Superior temporal gyrus (tissue), 1 donor: ENCODE results near the gene CLEC6A.
"Not testable (repeated sequence)": the region's sequence is repeated elsewhere in the genome, so short reads cannot be mapped to it uniquely, and the experiment has no call there.

Experiments
- DNase-seq: peaks from one replicate; pipeline ENCODE4 v3.0.0-alpha.2; 2016; ENCODE audit errors: extremely low spot score

Gene CLEC6A

DNA sequence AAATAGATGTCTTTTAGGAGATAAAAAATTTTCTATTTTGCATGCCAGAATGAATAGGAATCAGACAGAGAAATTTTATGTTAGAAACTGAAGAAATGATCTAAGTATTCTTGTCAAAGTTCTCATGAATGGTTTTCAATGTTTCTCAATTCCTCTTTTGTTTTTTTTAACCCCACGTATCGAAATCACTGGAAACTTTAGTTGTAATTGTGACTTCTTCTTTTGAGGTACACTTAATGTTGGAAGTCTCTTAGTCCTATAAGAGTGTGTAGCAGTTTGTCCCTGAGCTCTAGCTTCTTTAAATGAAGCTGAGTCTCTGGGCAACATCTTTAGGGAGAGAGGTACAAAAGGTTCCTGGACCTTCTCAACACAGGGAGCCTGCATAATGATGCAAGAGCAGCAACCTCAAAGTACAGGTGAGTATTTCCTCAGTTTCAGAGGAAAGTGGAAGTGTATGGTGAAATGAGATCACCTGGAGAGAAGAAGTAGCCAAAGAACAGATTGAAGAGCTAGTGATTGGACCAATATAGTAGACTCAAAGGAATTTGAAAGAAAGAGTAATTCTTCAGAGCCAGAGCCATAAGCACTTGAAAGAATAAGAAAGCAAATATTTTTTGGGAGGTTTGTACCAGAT lies at the start of gene CLEC6A:
CLEC6A (plus strand) TSS at position 236 of the 634 bp plus-strand sequence; CDS start at position 386, 150 bp downstream.
- DNase-seq: peak; percentile 4

DNA sequence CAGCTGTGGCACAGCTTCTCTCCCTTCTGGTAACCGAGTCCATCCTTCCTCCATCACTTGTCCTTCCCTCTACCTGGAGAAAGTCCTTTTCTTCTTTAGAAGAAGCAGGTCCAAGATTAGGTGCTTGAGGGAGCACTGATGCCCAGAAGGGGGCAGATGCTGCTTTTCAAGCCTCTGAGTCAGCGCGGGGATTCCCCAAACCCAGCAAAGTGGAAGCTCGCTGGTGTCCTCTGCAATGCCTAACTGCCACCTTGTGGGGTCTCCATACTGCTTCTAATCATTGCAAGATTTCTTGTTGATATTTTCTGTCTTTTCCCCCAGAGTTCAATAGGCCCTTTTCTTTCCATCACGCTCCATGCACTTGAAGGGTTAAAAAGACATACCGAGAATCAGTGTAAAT lies 36.2 kb upstream of the CLEC6A start:
- DNase-seq: not testable (repeated sequence)

DNA sequence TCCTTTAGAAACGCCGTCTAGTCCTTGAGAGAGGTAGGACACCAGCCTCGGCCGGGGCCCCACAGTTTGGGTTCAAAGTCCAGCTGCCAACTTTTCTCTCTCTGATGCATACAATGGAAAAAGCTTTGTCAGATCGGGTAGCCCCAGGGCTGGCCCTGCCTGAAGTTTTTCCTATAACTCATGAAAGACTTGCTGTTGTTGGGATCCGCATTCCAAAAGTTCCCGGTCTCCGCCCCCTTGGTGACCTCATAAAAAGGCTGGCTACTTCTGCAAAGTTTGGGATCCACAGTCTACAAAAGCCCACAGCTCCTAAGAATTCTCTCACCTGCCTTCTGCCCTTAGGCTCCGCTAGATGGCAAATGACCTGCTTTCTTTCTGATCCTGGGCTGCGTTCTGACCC lies 35.3 kb upstream of the CLEC6A start:
- DNase-seq: no peak

DNA sequence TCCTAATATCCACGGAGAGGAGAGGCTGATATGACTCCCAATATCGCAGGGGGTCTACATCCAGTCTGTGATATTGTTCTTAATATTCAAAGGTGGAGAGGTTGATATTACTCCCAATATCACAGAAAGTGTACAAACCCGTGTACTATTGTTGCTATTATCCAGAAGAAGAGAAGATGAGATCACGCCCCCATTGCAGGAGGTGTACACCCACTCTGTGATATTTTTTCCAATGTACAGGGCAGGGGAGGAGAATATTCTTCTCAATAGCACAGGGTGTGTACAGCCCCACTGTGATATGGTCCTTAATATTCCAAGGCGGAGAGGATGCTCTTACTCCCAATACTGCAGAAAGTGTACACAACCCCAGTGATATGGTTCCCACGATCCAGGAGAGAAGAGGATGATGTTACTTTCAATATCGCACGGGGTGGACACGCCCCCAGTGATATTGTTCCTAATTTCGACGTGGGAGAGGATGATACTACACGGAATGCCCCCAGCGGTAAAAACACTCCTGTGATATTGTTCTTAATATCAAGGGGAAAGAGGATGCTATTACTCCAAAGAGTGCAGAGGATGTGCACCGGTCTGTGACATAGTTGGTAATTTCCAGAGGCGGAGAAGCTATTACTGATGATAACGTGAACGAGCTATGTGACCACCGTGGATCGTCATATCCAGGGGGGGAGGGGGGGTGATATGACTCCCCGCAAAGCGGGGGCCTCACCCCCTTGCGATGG lies 11.1 kb upstream of the CLEC6A start:
- not testable (repeated sequence) for DNase-seq

DNA sequence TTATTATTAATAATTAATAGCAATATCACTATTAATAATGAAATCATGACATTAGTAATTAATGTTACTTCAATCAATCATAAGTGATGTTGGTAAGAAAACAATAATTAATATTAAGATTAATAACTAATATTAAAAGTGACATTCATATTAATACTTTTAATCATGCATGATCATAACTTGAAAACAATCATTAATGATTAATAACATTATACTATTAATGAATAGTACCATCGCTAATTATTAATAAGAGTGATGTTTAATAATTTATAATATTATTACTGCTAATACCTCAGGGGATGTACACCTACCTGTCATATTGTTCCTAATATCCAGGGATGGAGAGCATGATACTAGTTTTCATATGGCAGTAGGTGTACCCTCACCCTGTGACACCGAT lies 10.0 kb upstream of the CLEC6A start:
- no peak for DNase-seq

DNA sequence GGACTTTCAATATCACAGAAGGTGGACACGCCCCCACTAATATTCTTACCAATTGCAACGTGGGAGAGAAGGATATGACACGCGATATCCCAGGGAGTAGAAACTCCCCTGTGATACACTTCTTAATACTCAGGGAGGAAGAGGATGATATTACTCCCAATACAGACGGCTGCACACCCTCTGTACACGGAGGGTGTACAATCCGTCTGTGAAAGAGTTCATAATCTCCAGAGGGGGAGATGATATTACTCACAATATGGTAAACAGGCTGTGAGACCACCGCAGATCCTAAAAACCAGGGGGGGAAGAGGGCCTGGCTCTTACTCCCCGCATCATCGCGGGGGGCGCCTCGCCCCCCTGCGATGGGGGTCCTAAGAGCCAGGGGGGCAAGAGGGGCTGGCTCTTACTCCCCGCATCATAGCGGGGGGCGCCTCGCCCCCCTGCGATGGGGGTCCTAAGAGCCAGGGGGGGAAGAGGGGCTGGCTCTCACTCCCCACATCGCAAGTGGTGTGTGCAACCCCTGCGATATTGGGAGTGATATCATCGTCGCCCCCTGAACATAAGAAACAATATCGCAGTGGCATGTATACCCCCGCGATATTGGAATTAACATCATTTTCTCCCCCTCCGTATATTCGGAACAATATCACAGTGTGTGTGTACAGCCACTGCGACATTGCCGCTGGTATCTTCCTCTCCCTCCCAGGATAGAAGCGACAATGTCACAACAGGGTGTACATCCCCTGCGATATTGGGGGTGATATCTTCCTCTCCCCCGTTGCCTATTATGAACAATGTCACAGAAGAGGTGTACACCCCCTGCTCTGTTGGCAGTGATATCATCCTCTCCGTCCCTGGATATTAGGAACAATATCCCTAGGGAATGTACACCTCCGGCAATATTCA lies 8.9 kb upstream of the CLEC6A start:
- no peak for DNase-seq

DNA sequence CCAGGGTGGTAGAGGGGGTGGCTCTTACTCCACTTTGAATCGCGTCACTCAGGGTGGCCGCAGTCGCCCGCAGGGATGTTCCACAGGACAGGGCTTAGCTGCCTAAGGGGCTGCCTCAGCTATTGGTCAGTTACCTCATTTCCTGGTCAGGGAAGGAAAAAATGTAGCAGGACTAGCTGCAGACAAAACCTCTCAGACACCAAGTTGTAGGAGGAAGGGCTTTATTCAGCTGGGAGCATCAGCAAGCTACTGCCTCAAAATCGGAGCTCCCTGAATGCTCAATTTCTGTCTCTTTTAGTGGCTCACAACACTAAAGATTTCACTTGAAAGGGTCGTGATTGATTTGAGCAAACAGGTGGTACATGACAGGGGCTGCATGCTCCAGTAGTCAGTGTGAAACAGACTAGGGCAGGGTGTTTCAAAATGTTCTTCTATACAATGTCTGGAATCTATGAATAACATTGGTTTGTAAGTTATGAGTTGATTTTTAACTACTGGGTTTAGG lies 6.4 kb upstream of the CLEC6A start:
- DNase-seq: peak; percentile 1

DNA sequence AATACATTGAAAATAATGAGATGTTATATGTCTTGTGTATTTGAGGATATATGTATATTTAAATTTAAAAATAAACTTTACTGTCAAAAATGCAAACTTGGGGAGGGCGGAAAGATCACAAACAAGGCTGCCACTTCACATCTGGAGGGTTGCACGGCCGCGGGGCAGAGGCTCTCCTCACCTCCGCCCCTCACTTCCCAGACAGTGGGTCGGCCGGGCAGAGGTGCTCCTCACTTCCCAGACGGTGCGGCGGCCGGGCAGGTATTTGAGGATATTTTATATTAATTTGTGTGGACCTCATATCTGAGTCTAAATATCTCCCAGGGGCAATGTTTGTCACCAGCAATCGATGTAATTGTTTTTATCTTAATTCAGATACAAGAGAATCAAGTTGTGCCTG lies 3.7 kb upstream of the CLEC6A start:
- DNase-seq: no peak

DNA sequence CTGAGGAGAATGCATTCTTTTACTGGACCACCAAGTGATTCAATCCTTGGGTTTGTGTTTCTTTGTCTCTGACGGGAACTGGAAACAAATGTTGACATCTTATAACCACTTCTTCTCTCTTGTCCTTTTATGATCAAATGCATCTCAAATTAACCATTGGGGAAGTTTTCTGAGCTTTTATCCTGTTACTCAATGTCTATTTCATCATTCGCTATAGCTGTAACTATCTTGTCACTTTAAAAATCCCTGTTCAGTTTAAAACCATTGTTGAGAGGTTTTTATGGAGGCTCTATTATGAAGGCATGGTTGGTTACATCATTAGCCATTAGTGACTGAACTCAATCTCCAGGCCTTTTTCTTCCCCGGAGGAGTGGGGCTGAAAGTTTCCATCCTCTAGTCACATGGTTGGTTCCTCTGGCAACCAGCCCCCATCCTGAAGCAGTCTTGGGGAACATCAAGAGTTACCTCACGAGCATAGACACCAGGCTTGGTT lies 2.7 kb upstream of the CLEC6A start:
- peak; percentile 4 for DNase-seq

DNA sequence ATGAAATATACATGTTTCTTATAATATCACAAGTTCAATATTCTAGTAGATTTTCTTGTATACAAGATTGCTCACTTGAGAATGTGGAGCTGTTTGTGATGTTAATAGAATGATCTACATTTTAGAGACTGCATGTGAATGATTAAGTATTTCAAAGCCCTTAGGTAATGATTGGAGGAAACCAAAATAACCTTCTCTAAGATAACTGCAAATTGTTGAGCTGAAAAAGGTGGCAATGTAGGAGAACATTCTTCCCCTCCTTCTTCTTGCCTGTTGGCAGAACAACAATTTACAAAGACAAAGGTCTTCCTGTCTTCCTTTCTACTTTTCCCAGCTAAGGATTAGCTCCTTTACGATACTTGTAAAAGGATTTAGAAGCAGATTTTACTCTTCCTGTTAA lies 2.0 kb upstream of the CLEC6A start:
- DNase-seq: peak; percentile 5

DNA sequence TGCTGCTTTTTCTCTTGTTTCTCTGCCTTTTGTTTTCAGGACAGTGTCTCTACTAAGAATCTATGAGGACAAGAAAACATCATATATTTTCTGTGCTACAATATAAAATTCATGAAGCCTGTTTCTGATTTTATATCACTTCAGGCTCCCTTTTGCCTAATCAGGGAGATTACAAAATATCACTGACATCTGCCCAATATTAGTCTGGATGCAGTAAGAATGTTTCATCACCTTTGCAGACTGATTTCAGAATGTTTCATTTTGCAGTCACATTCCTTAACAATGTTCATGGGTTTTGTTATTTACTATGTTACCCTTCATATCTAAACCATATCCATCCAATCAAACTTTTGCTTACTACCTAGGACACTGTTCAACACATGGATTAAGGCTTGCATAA lies 491 bp upstream of the CLEC6A start:
- no peak for DNase-seq

DNA sequence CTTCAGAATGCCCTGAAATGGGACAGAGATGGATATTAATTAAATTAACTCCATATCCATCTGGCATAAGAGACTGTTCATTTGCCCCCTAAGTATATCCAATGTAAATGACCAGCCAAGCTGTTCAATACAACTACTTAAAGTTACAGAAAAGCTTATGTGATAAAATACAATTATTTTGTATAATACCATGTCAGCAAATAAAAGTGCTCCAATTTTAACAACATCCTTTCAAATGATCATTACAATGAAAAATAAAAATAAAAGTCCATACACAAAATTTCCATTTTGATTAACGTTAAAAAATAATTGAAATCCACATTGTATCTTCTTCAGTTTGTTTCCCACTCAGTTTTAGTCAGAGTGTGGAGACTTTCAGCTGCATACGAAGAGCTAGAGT lies 5.7 kb downstream of the CLEC6A start:
- DNase-seq: no peak

DNA sequence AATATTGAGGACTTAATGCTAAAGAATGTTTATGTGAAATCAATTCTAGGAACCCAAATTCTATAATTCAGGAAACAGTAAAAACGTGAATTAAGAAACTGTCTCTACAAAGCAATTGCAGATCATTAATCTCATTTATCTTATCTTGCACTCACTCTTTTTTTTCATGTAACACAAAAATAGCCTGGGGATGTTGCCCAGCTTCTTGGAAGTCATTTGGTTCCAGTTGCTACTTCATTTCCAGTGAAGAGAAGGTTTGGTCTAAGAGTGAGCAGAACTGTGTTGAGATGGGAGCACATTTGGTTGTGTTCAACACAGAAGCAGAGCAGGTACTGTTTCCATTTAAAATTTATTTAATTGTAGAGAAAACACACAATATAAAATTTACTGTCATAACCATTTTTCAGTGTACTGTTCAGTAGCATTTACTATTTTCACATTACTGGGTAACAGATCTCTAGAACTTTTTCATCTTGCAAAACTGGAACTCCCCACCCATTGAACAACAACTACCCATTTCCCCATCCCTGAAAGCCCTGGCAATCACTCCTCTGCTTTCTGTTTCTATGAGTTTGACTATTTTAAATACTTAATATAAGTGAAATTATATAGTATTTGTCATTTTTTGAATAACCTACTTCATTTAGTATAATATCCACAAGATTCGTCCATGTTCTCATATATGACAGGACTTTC lies 9.7 kb downstream of the CLEC6A start:
- no peak for DNase-seq

DNA sequence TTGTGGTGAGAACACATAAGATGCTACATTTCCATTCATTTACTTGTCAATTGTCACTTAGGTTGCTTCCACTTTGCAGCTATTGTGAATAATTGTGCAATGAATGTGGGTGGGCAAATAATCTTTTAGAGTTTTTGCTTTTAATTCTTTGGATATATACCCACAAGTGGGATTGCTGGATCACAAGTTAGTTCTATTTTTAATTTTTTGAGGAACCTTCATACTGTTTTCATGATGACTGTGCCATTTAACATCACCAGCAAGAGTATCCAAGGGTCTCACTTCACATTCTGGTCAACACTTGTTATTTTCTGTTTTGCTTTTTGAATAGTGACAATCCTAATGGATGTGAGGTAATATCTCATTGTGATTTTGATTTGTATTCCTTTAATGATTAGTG lies 10.5 kb downstream of the CLEC6A start:
- DNase-seq: no peak

DNA sequence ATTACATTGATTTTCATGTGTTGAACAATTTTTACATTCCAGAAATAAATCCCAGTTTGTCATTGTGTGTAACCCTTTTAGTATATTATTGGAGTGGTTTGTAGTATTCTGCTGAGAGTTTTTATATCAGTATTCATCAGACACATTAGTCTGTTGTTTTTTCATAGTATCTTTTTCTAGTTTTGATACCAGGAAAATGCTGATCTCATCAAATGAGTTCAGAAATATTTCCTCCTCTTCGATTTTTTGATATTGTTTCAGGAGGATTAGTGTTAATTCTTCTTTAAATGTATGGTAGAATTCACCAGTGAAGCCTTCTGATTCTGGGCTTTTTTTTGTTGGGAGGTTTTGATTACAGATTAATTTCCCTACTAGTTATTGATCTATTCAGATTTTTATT lies 15.3 kb downstream of the CLEC6A start:
- no peak for DNase-seq

DNA sequence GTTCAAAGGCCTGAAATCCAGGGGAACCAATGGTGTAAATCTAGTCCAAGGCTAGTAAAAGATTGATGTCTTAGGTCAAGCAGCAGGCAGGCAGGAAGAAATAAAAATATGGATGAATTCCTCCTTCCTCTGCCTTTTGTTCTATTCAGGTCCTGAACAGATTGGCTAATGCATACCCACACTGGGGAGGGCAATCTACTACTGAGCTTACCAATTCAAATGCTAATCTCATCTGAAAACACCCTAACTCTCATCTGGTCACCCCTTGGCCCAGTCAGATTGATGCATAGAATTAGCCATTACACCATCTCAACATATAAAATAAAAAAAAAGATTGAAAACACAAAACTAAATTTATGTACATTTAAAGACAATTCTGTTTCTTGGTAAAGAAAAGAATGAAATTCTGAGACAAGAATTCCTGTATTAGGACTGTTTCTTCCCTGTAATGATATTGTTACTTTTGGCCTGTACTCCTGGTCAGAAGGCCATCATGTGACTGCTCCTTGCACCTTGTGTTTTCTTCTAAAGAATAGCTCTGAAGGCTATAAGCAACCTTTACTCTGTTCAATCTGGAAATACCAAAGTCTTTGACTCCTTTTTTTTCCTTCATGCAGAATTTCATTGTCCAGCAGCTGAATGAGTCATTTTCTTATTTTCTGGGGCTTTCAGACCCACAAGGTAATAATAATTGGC lies 19.9 kb downstream of the CLEC6A start:
- no peak for DNase-seq

DNA sequence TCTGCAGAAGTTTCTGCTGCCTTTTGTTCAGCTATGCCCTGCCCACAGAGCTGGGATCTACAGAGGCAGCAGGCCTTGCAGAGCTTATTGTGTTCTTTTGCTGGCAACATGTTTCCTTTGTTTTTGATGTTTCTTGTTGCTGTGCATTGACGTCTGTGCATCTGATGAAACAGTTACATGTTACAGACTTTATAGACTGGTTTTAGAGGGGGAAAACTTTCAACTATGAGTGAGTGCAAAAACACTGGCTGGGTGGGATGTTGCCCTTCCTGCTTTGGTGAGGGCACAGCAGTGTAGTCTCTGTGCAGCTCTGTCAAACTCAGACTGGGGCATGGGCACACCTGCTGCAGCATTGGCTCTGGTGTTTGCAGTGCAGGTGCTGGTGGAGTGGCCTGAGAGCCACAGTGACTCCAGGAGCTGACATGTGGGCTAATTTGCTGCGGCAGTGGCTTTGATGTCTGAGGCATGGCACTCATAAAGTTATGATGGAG lies 26.9 kb downstream of the CLEC6A start:
- DNase-seq: no peak

DNA sequence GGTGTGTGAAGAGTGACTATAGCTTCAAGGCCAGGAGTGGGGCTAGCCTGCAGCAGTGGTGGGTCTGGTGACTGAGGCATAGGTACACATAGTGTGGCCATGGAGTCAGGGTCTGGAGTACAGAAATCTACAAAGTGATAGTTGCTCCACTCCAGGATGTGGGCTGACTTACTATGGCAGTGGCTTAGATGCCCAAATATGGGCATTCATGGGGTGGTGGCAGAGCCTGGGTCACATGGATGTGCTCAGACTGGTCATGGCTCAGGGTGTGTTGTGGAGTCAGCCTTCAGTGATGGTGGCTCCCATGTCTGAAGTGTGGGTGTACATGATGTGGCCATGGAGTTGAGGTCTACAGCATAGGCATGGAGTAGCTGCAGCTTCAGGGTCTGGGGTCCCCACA lies 27.3 kb downstream of the CLEC6A start:
- DNase-seq: no peak

DNA sequence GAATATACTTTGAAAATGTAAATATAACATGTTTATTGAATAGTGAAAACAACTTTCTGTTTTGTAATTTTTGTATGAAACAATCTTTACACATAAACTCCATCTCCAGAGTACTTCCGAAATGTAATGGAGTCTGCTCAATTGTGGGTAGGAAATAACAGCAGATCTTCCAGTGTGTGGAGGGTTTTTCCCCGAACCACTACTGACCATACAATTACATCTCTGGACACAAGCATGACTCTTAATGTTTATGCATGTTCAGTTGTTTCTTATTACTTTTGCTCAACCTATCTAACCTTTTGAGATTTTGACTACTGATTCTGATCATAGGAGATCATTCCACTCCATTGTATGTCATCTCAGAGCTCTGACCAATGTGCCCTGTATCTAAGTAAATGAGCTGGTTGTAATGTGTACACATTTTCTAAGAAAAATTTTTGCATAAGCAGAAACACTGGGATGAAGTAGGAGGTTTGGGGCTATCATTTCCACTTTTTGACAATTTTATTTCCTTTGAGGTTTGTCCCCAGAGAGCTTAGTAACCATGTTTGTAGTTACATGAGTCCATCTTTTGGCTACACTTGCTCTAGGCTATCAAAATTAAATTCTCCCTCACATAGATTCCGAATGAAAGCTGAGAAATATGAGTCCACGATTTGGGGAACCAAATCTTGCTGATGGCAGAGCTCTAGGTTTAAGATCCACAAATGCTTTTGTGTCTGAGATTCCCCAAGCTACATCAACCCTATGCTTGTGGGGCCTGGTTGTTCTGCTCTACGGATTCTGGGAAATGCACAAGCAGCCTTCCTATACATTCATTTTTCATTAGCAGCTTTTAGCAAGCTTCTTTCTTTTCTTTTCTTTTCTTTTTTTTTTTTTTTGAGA lies 36.1 kb downstream of the CLEC6A start:
- no peak for DNase-seq

DNA sequence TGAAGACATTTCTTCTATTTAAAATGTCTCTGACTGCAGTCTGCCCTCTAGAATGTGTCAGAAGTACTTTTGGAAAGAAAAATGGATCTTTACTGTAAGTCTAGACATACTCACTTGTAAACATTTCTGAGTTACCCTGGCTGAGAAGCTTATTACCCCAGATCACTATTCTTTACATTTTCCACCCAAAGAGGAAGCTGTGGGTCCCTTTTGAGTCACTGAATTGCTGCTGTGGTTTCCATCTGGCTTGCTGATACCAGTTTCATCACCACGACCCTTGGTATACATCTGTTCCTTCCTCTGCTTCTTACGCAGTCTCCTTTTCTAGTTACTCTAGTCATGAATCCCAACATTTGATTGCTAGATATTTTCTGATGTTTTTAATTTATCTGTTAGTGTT lies 37.3 kb downstream of the CLEC6A start:
- peak; percentile 19 for DNase-seq
